HepG2 (cell line): Measurements from ENCODE around the gene NPB. TPM values are rescaled to one million over a fixed set of nuclear protein-coding genes. Genes with fewer than 3 reads are reported as not detected.
A peak's percentile ranks its signal among the peaks of the same experiment; 100 is the strongest.

Experiments used
- ARNT ChIP-seq: fragments of 450-650 bp; IDR thresholded peaks from 2 replicates; pipeline ENCODE4 v1.6.1; 2017
- ATAD3A ChIP-seq: sonication (generic); formaldehyde crosslinking; IDR thresholded peaks from 2 replicates; pipeline ENCODE4 v1.4.0; 2020; ENCODE audit warnings: missing genetic modification reagents
- CBX5 ChIP-seq: sonication (generic); formaldehyde crosslinking; IDR thresholded peaks from 2 replicates; pipeline ENCODE4 v1.4.0; 2020; ENCODE audit warnings: missing genetic modification reagents, borderline replicate concordance
- HHEX ChIP-seq: IDR thresholded peaks from 2 replicates; pipeline ENCODE4 v1.6.1; 2016; ENCODE audit warnings: control low read depth
- JUN ChIP-seq: sonication (generic); formaldehyde crosslinking; IDR thresholded peaks from 2 replicates; pipeline ENCODE4 v1.4.0; 2020; ENCODE audit warnings: mild to moderate bottlenecking, missing genetic modification reagents
- JUNB ChIP-seq: sonication (generic); formaldehyde crosslinking; IDR thresholded peaks from 2 replicates; pipeline ENCODE4 v1.8.0; 2022; ENCODE audit warnings: missing genetic modification reagents, mild to moderate bottlenecking, borderline replicate concordance
- KDM5A ChIP-seq: fragments of 200-600 bp; sonication (generic); IDR thresholded peaks from 2 replicates; pipeline ENCODE4 v1.7.0; 2018; ENCODE audit warnings: antibody characterized with exemption, mild to moderate bottlenecking, low read length, borderline replicate concordance
- MBD4 ChIP-seq: IDR thresholded peaks from 2 replicates; pipeline ENCODE4 v1.6.1; 2012; ENCODE audit warnings: low read length, inconsistent platforms, borderline replicate concordance
- SMARCE1 ChIP-seq: fragments of 450-650 bp; IDR thresholded peaks from 2 replicates; pipeline ENCODE4 v1.6.1; 2017; ENCODE audit warnings: borderline replicate concordance
- YEATS2 ChIP-seq: sonication (generic); formaldehyde crosslinking; IDR thresholded peaks from 2 replicates; pipeline ENCODE4 v1.4.0; 2020; ENCODE audit warnings: missing genetic modification reagents, borderline replicate concordance
- ZFAT ChIP-seq: sonication (generic); formaldehyde crosslinking; conservative IDR thresholded peaks from 2 replicates; pipeline ENCODE4 v1.8.1; 2023; ENCODE audit warnings: missing genetic modification reagents, inconsistent platforms
- ZNF136 ChIP-seq: sonication (generic); formaldehyde crosslinking; IDR thresholded peaks from 2 replicates; pipeline ENCODE4 v1.8.1; 2022; ENCODE audit warnings: low read depth, mild to moderate bottlenecking, moderate library complexity, missing genetic modification reagents
- ZNF777 ChIP-seq: sonication (generic); formaldehyde crosslinking; IDR thresholded peaks from 2 replicates; pipeline ENCODE4 v1.4.0; 2020; ENCODE audit warnings: missing genetic modification reagents
- polyA plus RNA-seq, 8 experiments: library from polyadenylated mRNA; depleted of rRNA in 3 of 8; stranded (reverse) in 7 of 8; unstranded in 1 of 8; fragments of >200 nt; fragmentation: Illumina TruSeq in 4 of 8; extraction: Trizol in 4 of 8; gene quantifications; 2 replicates each; pipeline versions ENCODE4 v1.2.1 to v1.2.3, GENCODE V29; 2011 to 2016; ENCODE audit warnings: low read depth in 4 of 8, missing spikeins in 1 of 8, mixed read lengths in 1 of 8; ENCODE audit not compliant: insufficient read depth in 1 of 8
- total RNA-seq, 5 experiments: library from RNA; depleted of rRNA; stranded (reverse); fragments of >200 nt; fragmentation: Illumina TruSeq; extraction: Trizol; gene quantifications; 2 replicates each; pipeline ENCODE4 v1.2.3, GENCODE V29; 2016; ENCODE audit warnings: low read depth in 1 of 5
- TF ChIP-seq, protein P1 (sequence below): sonication (generic); formaldehyde crosslinking; IDR thresholded peaks from 2 replicates; pipeline ENCODE4 v1.9.0; 2021; ENCODE audit warnings: missing genetic modification reagents, mild to moderate bottlenecking, borderline replicate concordance
- TF ChIP-seq, protein P2 (sequence below): sonication (generic); formaldehyde crosslinking; IDR thresholded peaks from 2 replicates; pipeline ENCODE4 v1.4.0; 2020; ENCODE audit warnings: missing genetic modification reagents
- TF ChIP-seq, protein P3 (sequence below), 2 experiments: sonication (generic) in 1 of 2; formaldehyde crosslinking in 1 of 2; IDR thresholded peaks; 2 replicates each; pipeline versions ENCODE4 v1.4.0 to v1.6.1; 2018 to 2020; ENCODE audit warnings: missing genetic modification reagents in 2 of 2, borderline replicate concordance in 1 of 2, low read depth in 1 of 2, mild to moderate bottlenecking in 1 of 2, missing biosample characterization in 1 of 2
- TF ChIP-seq, protein P4 (sequence below): sonication (generic); formaldehyde crosslinking; conservative IDR thresholded peaks from 2 replicates; pipeline ENCODE4 v1.4.0; 2020; ENCODE audit warnings: missing genetic modification reagents
- TF ChIP-seq, protein P5 (sequence below): sonication (generic); formaldehyde crosslinking; IDR thresholded peaks from 2 replicates; pipeline ENCODE4 v1.4.0; 2020; ENCODE audit warnings: missing genetic modification reagents
- TF ChIP-seq, protein P6 (sequence below): IDR thresholded peaks from 2 replicates; pipeline ENCODE4 v1.6.1; 2016; ENCODE audit warnings: low read depth, borderline replicate concordance

NPB gene
- total and polyA plus RNA-seq, 2 of the 13 experiments (the other 11 are each of a cell fraction or from before 2014, with no cell fraction given), result 0.11 to 0.93 TPM

DNA sequence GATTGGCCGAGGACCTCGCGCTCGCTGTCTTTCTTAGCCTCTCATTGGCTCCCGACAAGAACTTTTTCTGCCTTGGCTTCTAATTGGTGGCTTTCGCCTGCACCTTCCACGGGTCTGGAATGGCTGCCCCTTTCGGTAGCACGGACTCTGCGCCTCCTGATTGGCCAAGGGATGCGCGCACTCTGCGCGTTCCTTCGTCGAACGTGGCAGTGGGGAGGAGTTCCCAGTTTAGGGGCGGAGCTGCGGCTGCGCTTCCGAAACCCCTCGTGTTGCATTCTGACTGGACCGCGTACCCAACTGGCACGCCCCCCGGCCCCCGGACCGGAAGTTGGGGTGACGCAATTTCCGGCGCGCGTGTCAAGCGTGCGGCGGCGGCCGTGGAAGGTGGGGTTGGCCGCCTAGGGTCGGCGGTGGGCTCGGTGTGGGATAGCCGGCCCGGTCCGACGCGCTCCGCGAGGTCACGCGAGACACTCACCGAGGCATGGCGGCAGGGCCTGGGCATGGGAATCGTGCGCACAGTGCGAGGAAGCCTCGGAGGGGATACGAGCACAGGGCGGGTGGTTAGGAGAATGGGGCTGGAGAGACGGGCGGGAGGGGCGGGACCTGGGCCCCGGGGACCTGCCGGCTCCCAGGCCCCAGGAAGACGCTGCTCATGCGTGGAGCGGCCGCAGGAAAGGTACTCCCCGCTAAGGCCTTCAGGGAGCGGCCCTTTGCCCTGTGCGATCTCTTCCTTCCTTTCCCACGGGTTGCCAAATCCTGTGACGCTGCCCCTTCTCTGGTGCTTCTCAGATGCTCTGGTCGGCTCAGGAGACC, 41.1 kb upstream of the NPB start (continued):
- TF ChIP-seq, protein P1, sequence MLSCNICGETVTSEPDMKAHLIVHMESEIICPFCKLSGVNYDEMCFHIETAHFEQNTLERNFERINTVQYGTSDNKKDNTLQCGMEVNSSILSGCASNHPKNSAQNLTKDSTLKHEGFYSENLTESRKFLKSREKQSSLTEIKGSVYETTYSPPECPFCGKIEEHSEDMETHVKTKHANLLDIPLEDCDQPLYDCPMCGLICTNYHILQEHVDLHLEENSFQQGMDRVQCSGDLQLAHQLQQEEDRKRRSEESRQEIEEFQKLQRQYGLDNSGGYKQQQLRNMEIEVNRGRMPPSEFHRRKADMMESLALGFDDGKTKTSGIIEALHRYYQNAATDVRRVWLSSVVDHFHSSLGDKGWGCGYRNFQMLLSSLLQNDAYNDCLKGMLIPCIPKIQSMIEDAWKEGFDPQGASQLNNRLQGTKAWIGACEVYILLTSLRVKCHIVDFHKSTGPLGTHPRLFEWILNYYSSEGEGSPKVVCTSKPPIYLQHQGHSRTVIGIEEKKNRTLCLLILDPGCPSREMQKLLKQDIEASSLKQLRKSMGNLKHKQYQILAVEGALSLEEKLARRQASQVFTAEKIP (CRISPR knock-in tag), result no peak
- TF ChIP-seq, protein P2, sequence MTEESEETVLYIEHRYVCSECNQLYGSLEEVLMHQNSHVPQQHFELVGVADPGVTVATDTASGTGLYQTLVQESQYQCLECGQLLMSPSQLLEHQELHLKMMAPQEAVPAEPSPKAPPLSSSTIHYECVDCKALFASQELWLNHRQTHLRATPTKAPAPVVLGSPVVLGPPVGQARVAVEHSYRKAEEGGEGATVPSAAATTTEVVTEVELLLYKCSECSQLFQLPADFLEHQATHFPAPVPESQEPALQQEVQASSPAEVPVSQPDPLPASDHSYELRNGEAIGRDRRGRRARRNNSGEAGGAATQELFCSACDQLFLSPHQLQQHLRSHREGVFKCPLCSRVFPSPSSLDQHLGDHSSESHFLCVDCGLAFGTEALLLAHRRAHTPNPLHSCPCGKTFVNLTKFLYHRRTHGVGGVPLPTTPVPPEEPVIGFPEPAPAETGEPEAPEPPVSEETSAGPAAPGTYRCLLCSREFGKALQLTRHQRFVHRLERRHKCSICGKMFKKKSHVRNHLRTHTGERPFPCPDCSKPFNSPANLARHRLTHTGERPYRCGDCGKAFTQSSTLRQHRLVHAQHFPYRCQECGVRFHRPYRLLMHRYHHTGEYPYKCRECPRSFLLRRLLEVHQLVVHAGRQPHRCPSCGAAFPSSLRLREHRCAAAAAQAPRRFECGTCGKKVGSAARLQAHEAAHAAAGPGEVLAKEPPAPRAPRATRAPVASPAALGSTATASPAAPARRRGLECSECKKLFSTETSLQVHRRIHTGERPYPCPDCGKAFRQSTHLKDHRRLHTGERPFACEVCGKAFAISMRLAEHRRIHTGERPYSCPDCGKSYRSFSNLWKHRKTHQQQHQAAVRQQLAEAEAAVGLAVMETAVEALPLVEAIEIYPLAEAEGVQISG (CRISPR knock-in tag), result peak; percentile 93
- TF ChIP-seq ZNF136 (no peak; the same call in 1 of the 2 replicates), ZFAT (CRISPR knock-in tag) (no peak), CBX5 (CRISPR knock-in tag) (peak; percentile 86; the same call in 1 of the 2 replicates), MBD4 (no peak), ZNF777 (CRISPR knock-in tag) (peak; percentile 37; the same call in 1 of the 2 replicates), YEATS2 (CRISPR knock-in tag) (peak; percentile 99; the same call in 1 of the 2 replicates), HHEX (no peak), JUN (peak; percentile 98), ATAD3A (no peak), JUNB (peak; percentile 61; the same call in 1 of the 2 replicates), KDM5A (peak; percentile 91), ARNT (no peak), SMARCE1 (no peak)
- TF ChIP-seq, protein P3, sequence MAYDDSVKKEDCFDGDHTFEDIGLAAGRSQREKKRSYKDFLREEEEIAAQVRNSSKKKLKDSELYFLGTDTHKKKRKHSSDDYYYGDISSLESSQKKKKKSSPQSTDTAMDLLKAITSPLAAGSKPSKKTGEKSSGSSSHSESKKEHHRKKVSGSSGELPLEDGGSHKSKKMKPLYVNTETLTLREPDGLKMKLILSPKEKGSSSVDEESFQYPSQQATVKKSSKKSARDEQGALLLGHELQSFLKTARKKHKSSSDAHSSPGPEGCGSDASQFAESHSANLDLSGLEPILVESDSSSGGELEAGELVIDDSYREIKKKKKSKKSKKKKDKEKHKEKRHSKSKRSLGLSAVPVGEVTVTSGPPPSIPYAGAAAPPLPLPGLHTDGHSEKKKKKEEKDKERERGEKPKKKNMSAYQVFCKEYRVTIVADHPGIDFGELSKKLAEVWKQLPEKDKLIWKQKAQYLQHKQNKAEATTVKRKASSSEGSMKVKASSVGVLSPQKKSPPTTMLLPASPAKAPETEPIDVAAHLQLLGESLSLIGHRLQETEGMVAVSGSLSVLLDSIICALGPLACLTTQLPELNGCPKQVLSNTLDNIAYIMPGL (CRISPR knock-in tag; IDR thresholded peaks at IDR 0.05; ENCODE audit: borderline replicate concordance in 1 of 2, low read depth in 1 of 2), result peak; percentile 51 to 88; a peak in 3 of 4 replicates
- TF ChIP-seq, protein P4, sequence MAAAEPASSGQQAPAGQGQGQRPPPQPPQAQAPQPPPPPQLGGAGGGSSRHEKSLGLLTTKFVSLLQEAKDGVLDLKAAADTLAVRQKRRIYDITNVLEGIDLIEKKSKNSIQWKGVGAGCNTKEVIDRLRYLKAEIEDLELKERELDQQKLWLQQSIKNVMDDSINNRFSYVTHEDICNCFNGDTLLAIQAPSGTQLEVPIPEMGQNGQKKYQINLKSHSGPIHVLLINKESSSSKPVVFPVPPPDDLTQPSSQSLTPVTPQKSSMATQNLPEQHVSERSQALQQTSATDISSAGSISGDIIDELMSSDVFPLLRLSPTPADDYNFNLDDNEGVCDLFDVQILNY, result peak; percentile 52; the same call in 1 of the 2 replicates
- TF ChIP-seq, protein P5, sequence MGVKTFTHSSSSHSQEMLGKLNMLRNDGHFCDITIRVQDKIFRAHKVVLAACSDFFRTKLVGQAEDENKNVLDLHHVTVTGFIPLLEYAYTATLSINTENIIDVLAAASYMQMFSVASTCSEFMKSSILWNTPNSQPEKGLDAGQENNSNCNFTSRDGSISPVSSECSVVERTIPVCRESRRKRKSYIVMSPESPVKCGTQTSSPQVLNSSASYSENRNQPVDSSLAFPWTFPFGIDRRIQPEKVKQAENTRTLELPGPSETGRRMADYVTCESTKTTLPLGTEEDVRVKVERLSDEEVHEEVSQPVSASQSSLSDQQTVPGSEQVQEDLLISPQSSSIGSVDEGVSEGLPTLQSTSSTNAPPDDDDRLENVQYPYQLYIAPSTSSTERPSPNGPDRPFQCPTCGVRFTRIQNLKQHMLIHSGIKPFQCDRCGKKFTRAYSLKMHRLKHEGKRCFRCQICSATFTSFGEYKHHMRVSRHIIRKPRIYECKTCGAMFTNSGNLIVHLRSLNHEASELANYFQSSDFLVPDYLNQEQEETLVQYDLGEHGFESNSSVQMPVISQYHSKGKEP (CRISPR knock-in tag), result peak; percentile 65; the same call in 1 of the 2 replicates
- TF ChIP-seq, protein P6, sequence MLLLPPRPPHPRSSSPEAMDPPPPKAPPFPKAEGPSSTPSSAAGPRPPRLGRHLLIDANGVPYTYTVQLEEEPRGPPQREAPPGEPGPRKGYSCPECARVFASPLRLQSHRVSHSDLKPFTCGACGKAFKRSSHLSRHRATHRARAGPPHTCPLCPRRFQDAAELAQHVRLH (CRISPR knock-in tag), result 0 out of 2 replicates have a peak, but pooled peaks have one; percentile 56
